DMS153 treated with DMSO at 0.1 percent for 48 hours (cell line): ENCODE results near the gene ZMYND11.
"Not testable (repeated sequence)": the region's sequence is repeated elsewhere in the genome, so short reads cannot be mapped to it uniquely, and the experiment has no call there.

Source experiments
- DNase-seq: peaks from one replicate; lab custom pipeline; 2025; ENCODE audit not compliant: unreplicated experiment; lab: John Stamatoyannopoulos, UW

ZMYND11 gene

GRCh38 chr10:279232-279631 is 144.0 kb downstream of the ZMYND11 start:
- DNase-seq = no peak

GRCh38 chr10:279655-280054 is 144.4 kb downstream of the ZMYND11 start:
- DNase-seq = no peak

- no peak for DNase-seq
These were observed 147.3 kb downstream of the ZMYND11 start for GRCh38 chr10:282294-283139.

- DNase-seq = no peak
These were observed 147.9 kb downstream of the ZMYND11 start for GRCh38 chr10:283140-283479.

GRCh38 chr10:283916-284356 is 148.7 kb downstream of the ZMYND11 start:
- DNase-seq = no peak

- no peak for DNase-seq
These were observed 150.0 kb downstream of the ZMYND11 start for GRCh38 chr10:285216-285615.

- no peak for DNase-seq
These were observed 151.9 kb downstream of the ZMYND11 start for GRCh38 chr10:287026-287709.

GRCh38 chr10:287814-288213 is 152.6 kb downstream of the ZMYND11 start:
- DNase-seq = no peak

GRCh38 chr10:288316-289200 is 153.3 kb downstream of the ZMYND11 start:
- no peak for DNase-seq

- DNase-seq = no peak
These were observed 154.3 kb downstream of the ZMYND11 start for GRCh38 chr10:289581-289980.

- no peak for DNase-seq
These were observed 154.9 kb downstream of the ZMYND11 start for GRCh38 chr10:290026-290725.

GRCh38 chr10:293636-294035 is 158.4 kb downstream of the ZMYND11 start:
- no peak for DNase-seq

GRCh38 chr10:297567-297966 is 162.3 kb downstream of the ZMYND11 start:
- no peak for DNase-seq

GRCh38 chr10:298033-298432 is 162.8 kb downstream of the ZMYND11 start:
- DNase-seq = no peak

GRCh38 chr10:299512-299911 is 164.3 kb downstream of the ZMYND11 start:
- DNase-seq = no peak

- no peak for DNase-seq
These were observed 164.7 kb downstream of the ZMYND11 start for GRCh38 chr10:299969-300368.

GRCh38 chr10:300580-300979 is 165.3 kb downstream of the ZMYND11 start:
- not testable (repeated sequence) for DNase-seq

GRCh38 chr10:301536-301935 is 166.3 kb downstream of the ZMYND11 start:
- DNase-seq = no peak
